ENCODE data around the gene CHTF18. TPM values are rescaled to one million over a fixed set of nuclear protein-coding genes. Genes with fewer than 3 reads are reported as not detected.

The CHTF18 gene
- total and polyA plus RNA-seq, 10 of the 15 experiments (the other 5 are each of a cell fraction or from before 2014, with no cell fraction given): 1.6 to 87.8 (median 19.4) TPM

DNA sequence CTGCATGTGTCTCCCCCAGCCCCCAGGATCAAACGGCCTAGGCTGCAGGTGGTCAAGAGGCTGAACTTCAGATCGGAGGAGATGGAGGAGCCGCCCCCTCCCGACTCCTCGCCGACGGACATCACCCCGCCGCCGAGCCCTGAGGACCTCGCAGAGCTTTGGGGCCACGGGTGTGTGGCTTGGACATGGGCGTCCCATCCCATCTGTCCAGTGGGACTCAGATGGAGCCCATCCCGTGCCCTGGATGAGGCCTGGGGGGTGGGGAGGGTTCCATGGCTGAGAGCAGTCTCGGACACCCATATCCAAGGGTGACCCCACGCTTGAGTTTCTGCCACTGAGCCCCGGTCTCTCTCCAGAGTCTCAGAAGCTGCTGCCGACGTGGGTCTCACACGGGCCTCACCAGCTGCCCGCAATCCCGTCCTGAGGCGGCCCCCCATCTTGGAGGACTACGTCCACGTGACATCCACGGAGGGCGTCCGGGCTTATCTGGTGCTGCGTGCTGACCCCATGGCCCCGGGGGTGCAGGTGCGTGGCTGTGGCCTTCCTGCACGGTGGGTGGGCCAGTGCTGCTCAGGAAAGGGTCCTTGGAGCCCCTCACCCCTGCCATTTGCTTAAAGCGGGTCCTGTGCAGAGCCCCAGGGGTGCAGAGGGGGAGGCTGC is 901 bp downstream of the CHTF18 start (continued):
- no peak for TF ChIP-seq FOS (IDR thresholded peaks at IDR 0.05; ENCODE audit: borderline replicate concordance, extremely low read depth, insufficient read length)
- no peak for TF ChIP-seq CHD4 (IDR thresholded peaks at IDR 0.05)

DNA sequence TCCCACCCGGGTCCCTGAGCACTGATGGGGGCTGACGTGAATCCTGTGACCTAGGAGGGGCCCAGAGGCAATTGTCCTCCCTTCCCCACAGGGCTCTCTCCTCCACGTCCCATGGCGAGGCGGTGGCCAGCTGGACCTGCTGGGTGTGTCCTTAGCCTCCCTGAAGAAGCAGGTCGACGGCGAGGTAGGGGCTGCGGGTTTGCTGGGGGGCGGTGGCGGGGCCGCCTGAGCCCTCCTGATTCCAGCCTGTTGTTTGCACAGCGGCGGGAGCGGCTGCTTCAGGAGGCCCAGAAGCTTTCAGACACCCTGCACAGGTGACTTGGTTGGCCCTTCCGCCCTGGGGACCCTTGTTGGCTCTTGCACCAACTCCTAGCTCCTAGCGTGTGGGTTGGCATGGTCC is 1.7 kb downstream of the CHTF18 start:
- Histone ChIP-seq H3K9me3 (replicated peaks; ENCODE audit: control insufficient read depth, insufficient read depth, low read length) (no peaks in the 10 kb centered on the region), H3K4me3 (no peak overlapping the region), H3K27me3 (replicated peaks in 1 of 2; ENCODE audit: control insufficient read depth in 2 of 2, insufficient read depth in 2 of 2, low read length in 1 of 2) (no peaks in the 10 kb centered on the region), H3K36me3 (ENCODE audit: control insufficient read depth in 2 of 2, insufficient read depth in 2 of 2, low read length in 1 of 2) (peaks cover 0 to 21% of the 10 kb centered on the region in 2 experiments; a peak in 2 of 4 replicates), H2AFZ (ENCODE audit: control insufficient read depth, low read depth, low read length) (no peak overlapping the region), H4K20me1 (ENCODE audit: control insufficient read depth, insufficient read depth) (no peaks in the 10 kb centered on the region), H3K27ac (ENCODE audit: control insufficient read depth, insufficient read depth) (no peak overlapping the region), H3K4me1 (ENCODE audit: control insufficient read depth, insufficient read depth, low read length) (peaks cover 9% of the 10 kb centered on the region), H3K4me2 (ENCODE audit: control insufficient read depth, insufficient read depth) (peak overlapping the region; percentile 24; the same call in 1 of the 2 replicates), H3K79me2 (ENCODE audit: control insufficient read depth, insufficient read depth, low read length) (peaks cover 24% of the 10 kb centered on the region), H3K9ac (ENCODE audit: control insufficient read depth, insufficient read depth, low read length) (no peak overlapping the region)
- DNase-seq (ENCODE audit: low read depth, low spot score) (no peak), ATAC-seq (no peak), FAIRE-seq (no peak)
- TF ChIP-seq SUZ12 (IDR thresholded peaks at IDR 0.05; ENCODE audit: unreplicated experiment) (no peak), RB1 (IDR thresholded peaks at IDR 0.05; ENCODE audit: borderline replicate concordance) (no peak), EED (IDR thresholded peaks at IDR 0.05; ENCODE audit: low read depth) (no peak), SMAD1 (IDR thresholded peaks at IDR 0.05; ENCODE audit: low read depth, partially characterized antibody) (no peak), NRF1 (conservative IDR thresholded peaks at IDR 0.05; ENCODE audit: low read depth, low read length) (no peak), BACH1 (IDR thresholded peaks at IDR 0.05; ENCODE audit: borderline replicate concordance) (no peak), ZNF24 (IDR thresholded peaks at IDR 0.05) (no peak)
- ChIA-PET RAD21 (ENCODE audit: unreplicated experiment) (no interaction called here), CTCF (interaction anchor here (0.6 kb wide), 1 partner anchor 76 kb away, joined by 3 read pairs; no protein-coding TSS in a partner anchor), POLR2A (no interaction called here), SMC1A (ENCODE audit: uncharacterized antibody, unreplicated experiment) (no interaction called here)
- in situ Hi-C loops (cut with MboI): no loop called here
- BruUV-seq (replicated peaks): no TSS peak
- intact Hi-C loops (cut with micrococcal nuclease; ENCODE audit: unreplicated experiment): no loop called here
- WGBS (ENCODE audit: insufficient coverage, insufficient replicate concordance, low lambda C conversion rate, missing lambda C conversion rate): 94% methylated on average over 17 of the region's 17 CpGs

Measured in GM12878 (cell line).